Transverse colon (tissue), 4 donors: ENCODE data around the gene TMEM62.
"Not testable (repeated sequence)": the region's sequence is repeated elsewhere in the genome, so short reads cannot be mapped to it uniquely, and the experiment has no call there.

Source experiments
- POLR2A ChIP-seq: fragments of 450-650 bp; IDR thresholded peaks from one replicate; pipeline ENCODE4 v1.6.1; 2016; ENCODE audit warnings: antibody characterized with exemption, mild to moderate bottlenecking, moderate library complexity
- POLR2AphosphoS5 ChIP-seq, 3 donors: sonication (generic); formaldehyde crosslinking; IDR thresholded peaks; one replicate each; pipeline ENCODE4 v1.6.1; 2016; ENCODE audit warnings: antibody characterized with exemption in 3 of 3
- TF ChIP-seq, protein P1 (sequence below), 5 experiments: fragments of 200-600 bp in 3 of 5; fragments of 450-650 bp in 2 of 5; sonication (generic) in 3 of 5; IDR thresholded peaks; 1 replicate in 2 of 5; 2 replicates in 3 of 5; pipeline ENCODE4 v1.5.1; 2016 to 2017; ENCODE audit warnings: antibody characterized with exemption in 5 of 5, inconsistent platforms in 3 of 5, mild to moderate bottlenecking in 2 of 5, moderate library complexity in 1 of 5

DNA sequence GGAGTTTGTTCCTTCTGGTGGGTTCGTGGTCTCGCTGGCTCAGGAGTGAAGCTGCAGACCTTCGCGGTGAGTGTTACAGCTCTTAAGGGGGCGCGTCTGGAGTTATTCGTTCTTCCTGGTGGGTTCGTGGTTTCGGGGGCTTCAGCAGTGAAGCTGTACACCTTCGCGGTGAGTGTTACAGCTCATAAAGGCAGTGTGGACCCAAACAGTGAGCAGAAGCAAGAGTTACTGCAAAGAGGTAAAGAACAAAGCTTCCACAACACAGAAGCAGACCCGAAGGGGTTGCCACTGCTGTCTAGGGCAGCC lies 92.5 kb downstream of the TMEM62 start:
- TF ChIP-seq, protein P1, sequence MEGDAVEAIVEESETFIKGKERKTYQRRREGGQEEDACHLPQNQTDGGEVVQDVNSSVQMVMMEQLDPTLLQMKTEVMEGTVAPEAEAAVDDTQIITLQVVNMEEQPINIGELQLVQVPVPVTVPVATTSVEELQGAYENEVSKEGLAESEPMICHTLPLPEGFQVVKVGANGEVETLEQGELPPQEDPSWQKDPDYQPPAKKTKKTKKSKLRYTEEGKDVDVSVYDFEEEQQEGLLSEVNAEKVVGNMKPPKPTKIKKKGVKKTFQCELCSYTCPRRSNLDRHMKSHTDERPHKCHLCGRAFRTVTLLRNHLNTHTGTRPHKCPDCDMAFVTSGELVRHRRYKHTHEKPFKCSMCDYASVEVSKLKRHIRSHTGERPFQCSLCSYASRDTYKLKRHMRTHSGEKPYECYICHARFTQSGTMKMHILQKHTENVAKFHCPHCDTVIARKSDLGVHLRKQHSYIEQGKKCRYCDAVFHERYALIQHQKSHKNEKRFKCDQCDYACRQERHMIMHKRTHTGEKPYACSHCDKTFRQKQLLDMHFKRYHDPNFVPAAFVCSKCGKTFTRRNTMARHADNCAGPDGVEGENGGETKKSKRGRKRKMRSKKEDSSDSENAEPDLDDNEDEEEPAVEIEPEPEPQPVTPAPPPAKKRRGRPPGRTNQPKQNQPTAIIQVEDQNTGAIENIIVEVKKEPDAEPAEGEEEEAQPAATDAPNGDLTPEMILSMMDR (IDR thresholded peaks at IDR 0.05), result not testable (repeated sequence)
- TF ChIP-seq POLR2A; POLR2AphosphoS5 (IDR thresholded peaks at IDR 0.05): not testable (repeated sequence)
